Fibroblast of lung (primary cell): ENCODE data around the gene VPS35L.

Experiments
- CTCF ChIP-seq, 2 donors: IDR thresholded peaks in 1 of 2; conservative IDR thresholded peaks in 1 of 2; 1 replicate in 1 of 2; 2 replicates in 1 of 2; pipeline ENCODE4 v1.5.1; 2011 to 2012; ENCODE audit warnings: low read length in 2 of 2, control low read depth in 1 of 2, inconsistent platforms in 1 of 2, low read depth in 1 of 2, mild to moderate bottlenecking in 1 of 2
- EZH2 ChIP-seq: IDR thresholded peaks from 2 replicates; pipeline ENCODE4 v1.5.1; 2012; ENCODE audit warnings: low read length, control low read depth, mild to moderate bottlenecking; ENCODE audit errors: missing control alignments

- TF ChIP-seq CTCF (conservative IDR thresholded peaks at IDR 0.05 in 1 of 2, IDR thresholded peaks at IDR 0.05 in 1 of 2; ENCODE audit: low read depth in 1 of 2, low read length in 2 of 2) (no peak), EZH2 (no peak)
Observed at GRCh38 chr16:19745286-19746010, 189.9 kb downstream of the VPS35L start.
